Activated CD8-positive, alpha-beta memory T cell treated with anti-CD3 and anti-CD28 coated beads, Interleukin-2, amount 50 U/mL, for 4 hours (primary cell): Measurements from ENCODE around the gene MYO1G.
A peak's percentile ranks its signal among the peaks of the same experiment; 100 is the strongest.
"Not testable (repeated sequence)": the region's sequence is repeated elsewhere in the genome, so short reads cannot be mapped to it uniquely, and the experiment has no call there.

Experiments used
- DNase-seq: peaks from one replicate; pipeline ENCODE4 v3.0.0-alpha.2; 2020

MYO1G gene

GRCh38 chr7:44978511-44979366 lies at the start of gene MYO1G:
TSS of gene MYO1G (minus strand) at chr7:44979015. CDS start at chr7:44978961, 54 bp downstream.
- DNase-seq = peak; percentile 73

- DNase-seq = no peak
Observed at GRCh38 chr7:45028138-45028919, 49.5 kb upstream of the MYO1G start.

GRCh38 chr7:45027774-45028114 lies 48.9 kb upstream of the MYO1G start:
- no peak for DNase-seq

GRCh38 chr7:45026984-45027773 lies 48.4 kb upstream of the MYO1G start:
- no peak for DNase-seq

GRCh38 chr7:45026013-45026412 lies 47.2 kb upstream of the MYO1G start:
- DNase-seq = no peak

GRCh38 chr7:45025473-45025872 lies 46.7 kb upstream of the MYO1G start:
- DNase-seq = not testable (repeated sequence)

GRCh38 chr7:45024126-45024744 lies 45.4 kb upstream of the MYO1G start:
- DNase-seq = no peak

GRCh38 chr7:45021604-45022296 lies 42.9 kb upstream of the MYO1G start:
- no peak for DNase-seq

- DNase-seq = no peak
Observed at GRCh38 chr7:45020915-45021314, 42.1 kb upstream of the MYO1G start.

- DNase-seq = no peak
Observed at GRCh38 chr7:45017253-45017652, 38.4 kb upstream of the MYO1G start.

GRCh38 chr7:45015313-45015712 lies 36.5 kb upstream of the MYO1G start:
- no peak for DNase-seq

- DNase-seq = no peak
Observed at GRCh38 chr7:45013465-45013967, 34.7 kb upstream of the MYO1G start.

- no peak for DNase-seq
Observed at GRCh38 chr7:45007571-45008328, 28.9 kb upstream of the MYO1G start.

- no peak for DNase-seq
Observed at GRCh38 chr7:45007106-45007505, 28.3 kb upstream of the MYO1G start.

GRCh38 chr7:45003789-45004188 lies 25.0 kb upstream of the MYO1G start:
- DNase-seq = no peak

- no peak for DNase-seq
Observed at GRCh38 chr7:45001826-45002225, 23.0 kb upstream of the MYO1G start.

GRCh38 chr7:45001138-45001694 lies 22.4 kb upstream of the MYO1G start:
- DNase-seq = peak; percentile 60

GRCh38 chr7:45000093-45001032 lies 21.5 kb upstream of the MYO1G start, which contains the start of gene CCM2:
TSS of gene CCM2 (plus strand) at chr7:45000201. CDS start at chr7:45000334, 133 bp downstream.
- no peak for DNase-seq
